Right atrium auricular region (tissue), 2 donors: ENCODE measurements around the gene FNTB. TPM values are rescaled to one million over a fixed set of nuclear protein-coding genes. Genes with fewer than 3 reads are reported as not detected.

Source experiments
- DNase-seq: peaks from one replicate; pipeline ENCODE4 v3.0.0-alpha.2; 2019; ENCODE audit warnings: low spot score
- H3K27ac ChIP-seq, 2 donors: fragments of 200-600 bp; sonication (generic); 1 replicate in 1 of 2; 2 replicates in 1 of 2; pipeline ENCODE4 v1.5.1; 2016 to 2019
- H3K27me3 ChIP-seq, 2 donors: fragments of 200-600 bp; sonication (generic); one replicate each; pipeline versions ENCODE4 v1.5.1 to v1.6.0; 2017 to 2019
- H3K36me3 ChIP-seq: fragments of 200-600 bp; sonication (generic); one replicate; pipeline ENCODE4 v1.5.1; 2016
- H3K4me1 ChIP-seq, 2 donors: fragments of 200-600 bp; sonication (generic); one replicate each; pipeline versions ENCODE4 v1.5.1 to v1.6.0; 2017 to 2019
- H3K4me3 ChIP-seq, 2 donors: fragments of 200-600 bp; sonication (generic); 1 replicate in 1 of 2; 2 replicates in 1 of 2; pipeline ENCODE4 v1.5.1; 2017 to 2019; ENCODE audit warnings: mild to moderate bottlenecking in 1 of 2, moderate library complexity in 1 of 2
- H3K9me3 ChIP-seq, 2 donors: fragments of 200-600 bp; sonication (generic); one replicate each; pipeline ENCODE4 v1.5.1; 2019
- CTCF ChIP-seq, 2 donors: fragments of 200-600 bp; sonication (generic); IDR thresholded peaks; one replicate each; pipeline ENCODE4 v1.5.1; 2019; ENCODE audit warnings: antibody characterized with exemption in 2 of 2
- total RNA-seq, 2 donors: library from RNA; depleted of rRNA; stranded (reverse); fragments of >200 nt; gene quantifications; one replicate each; pipeline ENCODE4 v1.1.0, GENCODE V29; 2016

Gene FNTB
- total RNA-seq, 2 donors from 2014 or later = 11.2 to 14.2 TPM

GRCh38 chr14:65065719-65066118, 79.0 kb downstream of the FNTB start:
- no peak for DNase-seq
- peaks cover 40% of the 10 kb centered on the region for H3K36me3 ChIP-seq
- H3K9me3 ChIP-seq = no peaks in the 10 kb centered on the region
- H3K27ac ChIP-seq = no peak overlapping the region
- H3K4me1 ChIP-seq = peaks cover 0 to 9% of the 10 kb centered on the region in 2 donors
- TF ChIP-seq CTCF (IDR thresholded peaks at IDR 0.05) = no peak
- H3K27me3 ChIP-seq = no peaks in the 10 kb centered on the region
- H3K4me3 ChIP-seq = no peak overlapping the region

GRCh38 chr14:65069874-65070413, 83.2 kb downstream of the FNTB start:
- H3K27me3 ChIP-seq = no peaks in the 10 kb centered on the region
- DNase-seq = no peak
- peaks cover 12% of the 10 kb centered on the region for H3K36me3 ChIP-seq
- H3K9me3 ChIP-seq = no peaks in the 10 kb centered on the region
- TF ChIP-seq CTCF (IDR thresholded peaks at IDR 0.05) = no peak
- no peak overlapping the region for H3K4me3 ChIP-seq
- H3K4me1 ChIP-seq = peaks cover 0 to 51% of the 10 kb centered on the region in 2 donors
- H3K27ac ChIP-seq = peak overlapping the region in 1 of 2 donors; percentile 8

GRCh38 chr14:65070471-65070976, 83.8 kb downstream of the FNTB start:
- Histone ChIP-seq H3K9me3 (no peaks in the 10 kb centered on the region), H3K4me1 (peaks cover 0 to 51% of the 10 kb centered on the region in 2 donors), H3K4me3 (no peak overlapping the region), H3K27me3 (no peaks in the 10 kb centered on the region), H3K27ac (peak overlapping the region in 1 of 2 donors; percentile 8), H3K36me3 (peaks cover 8% of the 10 kb centered on the region)
- no peak for DNase-seq
- TF ChIP-seq CTCF (IDR thresholded peaks at IDR 0.05) = no peak

GRCh38 chr14:65071544-65071943, 84.8 kb downstream of the FNTB start:
- H3K27ac ChIP-seq = peak overlapping the region; percentile 56 to 75
- no peak for TF ChIP-seq CTCF (IDR thresholded peaks at IDR 0.05)

GRCh38 chr14:65072256-65072655, 85.6 kb downstream of the FNTB start:
- Histone ChIP-seq H3K27ac (peak overlapping the region; percentile 56 to 75), H3K9me3 (no peaks in the 10 kb centered on the region), H3K27me3 (no peaks in the 10 kb centered on the region), H3K4me3 (no peak overlapping the region), H3K36me3 (peaks cover 19% of the 10 kb centered on the region), H3K4me1 (peaks cover 0 to 55% of the 10 kb centered on the region in 2 donors)
- DNase-seq = no peak
- TF ChIP-seq CTCF (IDR thresholded peaks at IDR 0.05) = no peak

More at GRCh38 chr14:65071544-65071943, 84.8 kb downstream of the FNTB start:
- no peaks in the 10 kb centered on the region for H3K27me3 ChIP-seq
- no peak overlapping the region for H3K4me3 ChIP-seq
- H3K9me3 ChIP-seq = no peaks in the 10 kb centered on the region
- DNase-seq = no peak
- H3K36me3 ChIP-seq = peaks cover 12% of the 10 kb centered on the region
- peaks cover 0 to 55% of the 10 kb centered on the region in 2 donors for H3K4me1 ChIP-seq

GRCh38 chr14:65072937-65073336, 86.2 kb downstream of the FNTB start:
- DNase-seq = no peak
- peaks cover 26% of the 10 kb centered on the region for H3K36me3 ChIP-seq
- no peaks in the 10 kb centered on the region for H3K27me3 ChIP-seq
- peaks cover 0 to 55% of the 10 kb centered on the region in 2 donors for H3K4me1 ChIP-seq
- H3K27ac ChIP-seq = peak overlapping the region; percentile 56 to 75
- no peak overlapping the region for H3K4me3 ChIP-seq
- no peak for TF ChIP-seq CTCF (IDR thresholded peaks at IDR 0.05)
- H3K9me3 ChIP-seq = no peaks in the 10 kb centered on the region
